HEK293 (cell line): ENCODE data around the gene COA3.

ENCODE experiments used
- CTCF ChIA-PET: fragments of 350-600 bp; formaldehyde crosslinking; extraction: SDS; loops from one replicate; lab custom pipeline; 2021; ENCODE audit warnings: antibody characterized with exemption; lab: Yijun Ruan, JAX
- POLR2A ChIA-PET: fragments of 300-600 bp; formaldehyde crosslinking; extraction: SDS; loops from one replicate; lab custom pipeline; 2020; ENCODE audit warnings: antibody characterized with exemption, inconsistent platforms; lab: Yijun Ruan, JAX
- H3K27ac ChIP-seq: fragments of 200-500 bp; sonication (Bioruptor generic); 2 replicates; pipeline ENCODE4 v1.5.1; 2014; ENCODE audit warnings: low read depth, low read length, control low read depth, inconsistent platforms; ENCODE audit errors: extremely low read depth
- H3K36me3 ChIP-seq, 2 experiments: fragments of 200-500 bp in 1 of 2; sonication (Bioruptor generic) in 1 of 2; 1 replicate in 1 of 2; 2 replicates in 1 of 2; pipeline ENCODE4 v1.5.1; 2014 to 2017; ENCODE audit warnings: inconsistent platforms in 2 of 2, low read length in 2 of 2; ENCODE audit not compliant: control insufficient read depth in 2 of 2, insufficient read depth in 1 of 2
- H3K4me1 ChIP-seq: fragments of 200-500 bp; sonication (Bioruptor generic); 2 replicates; pipeline ENCODE4 v1.5.1; 2014; ENCODE audit warnings: mild to moderate bottlenecking, low read length, inconsistent platforms; ENCODE audit not compliant: control insufficient read depth, insufficient read depth
- H3K4me3 ChIP-seq: 2 replicates; pipeline ENCODE4 v1.5.1; 2011; ENCODE audit warnings: low read depth, mild to moderate bottlenecking, control low read depth, low read length, moderate library complexity
- H3K9me3 ChIP-seq: fragments of 200-500 bp; sonication (Bioruptor generic); 2 replicates; pipeline ENCODE4 v1.5.1; 2014; ENCODE audit warnings: low read depth, low read length, inconsistent platforms; ENCODE audit not compliant: control insufficient read depth, insufficient read depth
- BCL11A ChIP-seq: fragments of 450-650 bp; formaldehyde crosslinking; IDR thresholded peaks from 2 replicates; pipeline ENCODE4 v1.5.1; 2016; ENCODE audit warnings: low read depth, missing biosample characterization, missing genetic modification characterization
- EGR2 ChIP-seq: fragments of 450-650 bp; formaldehyde crosslinking; IDR thresholded peaks from 2 replicates; pipeline ENCODE4 v1.5.1; 2016; ENCODE audit warnings: low read depth, missing biosample characterization, missing genetic modification characterization
- KLF10 ChIP-seq: fragments of 450-650 bp; IDR thresholded peaks from 2 replicates; pipeline ENCODE4 v1.5.1; 2018; ENCODE audit warnings: missing biosample characterization, mild to moderate bottlenecking, missing genetic modification characterization
- SP7 ChIP-seq: fragments of 450-650 bp; formaldehyde crosslinking; IDR thresholded peaks from 2 replicates; pipeline ENCODE4 v1.5.1; 2016; ENCODE audit warnings: missing biosample characterization, missing genetic modification characterization
- ZFP3 ChIP-seq: fragments of 450-650 bp; formaldehyde crosslinking; IDR thresholded peaks from 2 replicates; pipeline ENCODE4 v1.5.1; 2016; ENCODE audit warnings: low read depth, missing biosample characterization, missing genetic modification characterization
- ZNF146 ChIP-seq: fragments of 450-650 bp; formaldehyde crosslinking; IDR thresholded peaks from 2 replicates; pipeline ENCODE4 v1.5.1; 2016; ENCODE audit warnings: missing biosample characterization, missing genetic modification characterization
- ZNF16 ChIP-seq: fragments of 450-650 bp; formaldehyde crosslinking; IDR thresholded peaks from 2 replicates; pipeline ENCODE4 v1.5.1; 2016; ENCODE audit warnings: low read depth, missing biosample characterization, missing genetic modification characterization
- ZNF223 ChIP-seq: fragments of 450-650 bp; formaldehyde crosslinking; IDR thresholded peaks from 2 replicates; pipeline ENCODE4 v1.5.1; 2016; ENCODE audit warnings: missing biosample characterization, missing genetic modification characterization
- ZNF302 ChIP-seq: fragments of 450-650 bp; formaldehyde crosslinking; IDR thresholded peaks from 2 replicates; pipeline ENCODE4 v1.5.1; 2016; ENCODE audit warnings: missing biosample characterization, missing genetic modification characterization, low read depth
- ZNF311 ChIP-seq: fragments of 450-650 bp; formaldehyde crosslinking; IDR thresholded peaks from 2 replicates; pipeline ENCODE4 v1.5.1; 2017; ENCODE audit warnings: missing biosample characterization, missing genetic modification characterization, borderline replicate concordance
- ZNF324 ChIP-seq: fragments of 450-650 bp; formaldehyde crosslinking; IDR thresholded peaks from 2 replicates; pipeline ENCODE4 v1.5.1; 2016; ENCODE audit warnings: missing biosample characterization, missing genetic modification characterization
- ZNF354C ChIP-seq: fragments of 450-650 bp; formaldehyde crosslinking; IDR thresholded peaks from 2 replicates; pipeline ENCODE4 v1.5.1; 2016; ENCODE audit warnings: missing biosample characterization, missing genetic modification characterization, low read depth, borderline replicate concordance
- ZNF664 ChIP-seq: fragments of 450-650 bp; formaldehyde crosslinking; IDR thresholded peaks from 2 replicates; pipeline ENCODE4 v1.5.1; 2016; ENCODE audit warnings: missing biosample characterization, missing genetic modification characterization
- ZNF792 ChIP-seq: fragments of 450-650 bp; formaldehyde crosslinking; IDR thresholded peaks from 2 replicates; pipeline ENCODE4 v1.5.1; 2016; ENCODE audit warnings: missing biosample characterization, missing genetic modification characterization
- TF ChIP-seq, protein P1 (sequence below): fragments of 450-650 bp; formaldehyde crosslinking; IDR thresholded peaks from 2 replicates; pipeline ENCODE4 v1.5.1; 2016; ENCODE audit warnings: missing biosample characterization, missing genetic modification characterization
- TF ChIP-seq, protein P2 (sequence below): fragments of 450-650 bp; formaldehyde crosslinking; IDR thresholded peaks from 2 replicates; pipeline ENCODE4 v1.5.1; 2016; ENCODE audit warnings: missing biosample characterization, missing genetic modification characterization, borderline replicate concordance

Gene COA3

DNA sequence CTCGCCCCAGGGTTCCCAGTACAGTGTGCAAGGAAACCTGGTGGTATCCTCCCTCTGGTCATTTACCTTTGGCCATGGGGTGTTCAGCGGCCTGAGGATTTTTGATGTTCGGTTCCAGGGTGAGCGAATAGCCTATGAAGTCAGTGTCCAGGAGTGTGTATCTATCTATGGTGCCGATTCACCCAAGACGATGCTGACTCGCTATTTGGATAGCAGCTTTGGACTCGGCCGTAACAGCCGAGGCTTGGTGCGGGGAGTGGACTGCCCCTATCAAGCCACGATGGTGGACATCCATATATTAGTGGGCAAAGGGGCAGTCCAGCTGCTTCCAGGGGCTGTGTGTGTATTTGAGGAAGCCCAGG, 47.0 kb upstream of the COA3 start:
- CTCF ChIA-PET: interaction anchor here (0.5 to 5.4 kb wide), 7 partner anchors 42 to 828 kb away, joined by 3 to 81 read pairs (median 4); partner anchors contain the start of gene RPL27
- TF ChIP-seq ZNF223 (tag by site-specific recombination) (no peak), KLF10 (tag by site-specific recombination) (no peak), BCL11A (tag by site-specific recombination) (no peak), EGR2 (tag by site-specific recombination) (no peak), ZNF664 (tag by site-specific recombination) (no peak), ZNF324 (tag by site-specific recombination) (no peak)
- TF ChIP-seq, all 188 proteins: peak for 0
- Histone ChIP-seq H3K9me3 (no peaks in the 10 kb centered on the region), H3K27ac (no peak overlapping the region), H3K36me3 (peaks cover 13 to 56% of the 10 kb centered on the region in 2 experiments), H3K4me1 (no peaks in the 10 kb centered on the region), H3K4me3 (no peak overlapping the region)
- POLR2A ChIA-PET: interaction anchor here (0.6 to 4.7 kb wide), 5 partner anchors 12 to 304 kb away, joined by 3 to 25 read pairs (median 6); partner anchors contain the start of genes BECN1, PSME3 and RPL27

DNA sequence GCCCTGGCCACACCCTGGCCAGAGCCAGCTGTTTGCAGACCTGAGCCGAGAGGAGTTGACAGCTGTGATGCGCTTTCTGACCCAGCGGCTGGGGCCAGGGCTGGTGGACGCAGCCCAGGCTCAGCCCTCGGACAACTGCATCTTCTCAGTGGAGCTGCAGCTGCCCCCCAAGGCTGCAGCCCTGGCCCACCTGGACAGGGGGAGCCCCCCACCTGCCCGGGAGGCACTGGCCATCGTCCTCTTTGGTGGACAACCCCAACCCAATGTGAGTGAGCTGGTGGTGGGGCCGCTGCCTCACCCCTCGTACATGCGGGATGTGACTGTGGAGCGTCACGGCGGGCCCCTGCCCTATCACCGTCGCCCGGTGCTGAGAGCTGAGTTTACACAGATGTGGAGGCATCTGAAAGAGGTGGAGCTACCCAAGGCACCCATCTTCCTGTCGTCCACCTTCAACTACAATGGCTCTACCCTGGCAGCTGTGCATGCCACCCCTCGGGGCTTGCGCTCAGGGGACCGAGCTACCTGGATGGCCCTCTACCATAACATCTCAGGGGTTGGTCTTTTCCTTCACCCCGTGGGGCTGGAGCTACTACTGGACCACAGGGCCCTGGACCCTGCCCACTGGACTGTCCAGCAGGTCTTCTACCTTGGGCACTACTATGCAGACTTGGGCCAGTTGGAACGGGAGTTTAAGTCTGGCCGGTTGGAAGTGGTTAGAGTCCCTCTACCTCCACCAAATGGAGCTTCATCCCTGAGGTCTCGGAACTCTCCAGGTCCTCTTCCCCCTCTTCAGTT, 46.5 kb upstream of the COA3 start:
- H3K27ac ChIP-seq: no peak overlapping the region
- no peaks in the 10 kb centered on the region for H3K4me1 ChIP-seq
- peaks cover 18 to 60% of the 10 kb centered on the region in 2 experiments for H3K36me3 ChIP-seq
- CTCF ChIA-PET: interaction anchor here (0.5 to 5.4 kb wide), 10 partner anchors 11 to 829 kb away, joined by 3 to 81 read pairs (median 4); partner anchors contain the start of gene RPL27
- TF ChIP-seq ZNF302 (no peak), ZNF16 (tag by site-specific recombination) (no peak), ZNF311 (tag by site-specific recombination) (no peak), ZNF146 (tag by site-specific recombination) (no peak), ZNF354C (tag by site-specific recombination) (no peak), ZNF792 (no peak), ZNF324 (tag by site-specific recombination) (no peak), SP7 (no peak), ZFP3 (tag by site-specific recombination) (no peak)
- TF ChIP-seq, protein P1, sequence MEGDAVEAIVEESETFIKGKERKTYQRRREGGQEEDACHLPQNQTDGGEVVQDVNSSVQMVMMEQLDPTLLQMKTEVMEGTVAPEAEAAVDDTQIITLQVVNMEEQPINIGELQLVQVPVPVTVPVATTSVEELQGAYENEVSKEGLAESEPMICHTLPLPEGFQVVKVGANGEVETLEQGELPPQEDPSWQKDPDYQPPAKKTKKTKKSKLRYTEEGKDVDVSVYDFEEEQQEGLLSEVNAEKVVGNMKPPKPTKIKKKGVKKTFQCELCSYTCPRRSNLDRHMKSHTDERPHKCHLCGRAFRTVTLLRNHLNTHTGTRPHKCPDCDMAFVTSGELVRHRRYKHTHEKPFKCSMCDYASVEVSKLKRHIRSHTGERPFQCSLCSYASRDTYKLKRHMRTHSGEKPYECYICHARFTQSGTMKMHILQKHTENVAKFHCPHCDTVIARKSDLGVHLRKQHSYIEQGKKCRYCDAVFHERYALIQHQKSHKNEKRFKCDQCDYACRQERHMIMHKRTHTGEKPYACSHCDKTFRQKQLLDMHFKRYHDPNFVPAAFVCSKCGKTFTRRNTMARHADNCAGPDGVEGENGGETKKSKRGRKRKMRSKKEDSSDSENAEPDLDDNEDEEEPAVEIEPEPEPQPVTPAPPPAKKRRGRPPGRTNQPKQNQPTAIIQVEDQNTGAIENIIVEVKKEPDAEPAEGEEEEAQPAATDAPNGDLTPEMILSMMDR (tag by site-specific recombination): no peak
- TF ChIP-seq, protein P2, sequence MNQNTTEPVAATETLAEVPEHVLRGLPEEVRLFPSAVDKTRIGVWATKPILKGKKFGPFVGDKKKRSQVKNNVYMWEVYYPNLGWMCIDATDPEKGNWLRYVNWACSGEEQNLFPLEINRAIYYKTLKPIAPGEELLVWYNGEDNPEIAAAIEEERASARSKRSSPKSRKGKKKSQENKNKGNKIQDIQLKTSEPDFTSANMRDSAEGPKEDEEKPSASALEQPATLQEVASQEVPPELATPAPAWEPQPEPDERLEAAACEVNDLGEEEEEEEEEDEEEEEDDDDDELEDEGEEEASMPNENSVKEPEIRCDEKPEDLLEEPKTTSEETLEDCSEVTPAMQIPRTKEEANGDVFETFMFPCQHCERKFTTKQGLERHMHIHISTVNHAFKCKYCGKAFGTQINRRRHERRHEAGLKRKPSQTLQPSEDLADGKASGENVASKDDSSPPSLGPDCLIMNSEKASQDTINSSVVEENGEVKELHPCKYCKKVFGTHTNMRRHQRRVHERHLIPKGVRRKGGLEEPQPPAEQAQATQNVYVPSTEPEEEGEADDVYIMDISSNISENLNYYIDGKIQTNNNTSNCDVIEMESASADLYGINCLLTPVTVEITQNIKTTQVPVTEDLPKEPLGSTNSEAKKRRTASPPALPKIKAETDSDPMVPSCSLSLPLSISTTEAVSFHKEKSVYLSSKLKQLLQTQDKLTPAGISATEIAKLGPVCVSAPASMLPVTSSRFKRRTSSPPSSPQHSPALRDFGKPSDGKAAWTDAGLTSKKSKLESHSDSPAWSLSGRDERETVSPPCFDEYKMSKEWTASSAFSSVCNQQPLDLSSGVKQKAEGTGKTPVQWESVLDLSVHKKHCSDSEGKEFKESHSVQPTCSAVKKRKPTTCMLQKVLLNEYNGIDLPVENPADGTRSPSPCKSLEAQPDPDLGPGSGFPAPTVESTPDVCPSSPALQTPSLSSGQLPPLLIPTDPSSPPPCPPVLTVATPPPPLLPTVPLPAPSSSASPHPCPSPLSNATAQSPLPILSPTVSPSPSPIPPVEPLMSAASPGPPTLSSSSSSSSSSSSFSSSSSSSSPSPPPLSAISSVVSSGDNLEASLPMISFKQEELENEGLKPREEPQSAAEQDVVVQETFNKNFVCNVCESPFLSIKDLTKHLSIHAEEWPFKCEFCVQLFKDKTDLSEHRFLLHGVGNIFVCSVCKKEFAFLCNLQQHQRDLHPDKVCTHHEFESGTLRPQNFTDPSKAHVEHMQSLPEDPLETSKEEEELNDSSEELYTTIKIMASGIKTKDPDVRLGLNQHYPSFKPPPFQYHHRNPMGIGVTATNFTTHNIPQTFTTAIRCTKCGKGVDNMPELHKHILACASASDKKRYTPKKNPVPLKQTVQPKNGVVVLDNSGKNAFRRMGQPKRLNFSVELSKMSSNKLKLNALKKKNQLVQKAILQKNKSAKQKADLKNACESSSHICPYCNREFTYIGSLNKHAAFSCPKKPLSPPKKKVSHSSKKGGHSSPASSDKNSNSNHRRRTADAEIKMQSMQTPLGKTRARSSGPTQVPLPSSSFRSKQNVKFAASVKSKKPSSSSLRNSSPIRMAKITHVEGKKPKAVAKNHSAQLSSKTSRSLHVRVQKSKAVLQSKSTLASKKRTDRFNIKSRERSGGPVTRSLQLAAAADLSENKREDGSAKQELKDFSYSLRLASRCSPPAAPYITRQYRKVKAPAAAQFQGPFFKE: no peak
- no peaks in the 10 kb centered on the region for H3K9me3 ChIP-seq
- H3K4me3 ChIP-seq: no peak overlapping the region
- POLR2A ChIA-PET: interaction anchor here (0.6 to 4.7 kb wide), 7 partner anchors 11 to 303 kb away, joined by 3 to 25 read pairs (median 5); partner anchors contain the start of genes BECN1, PSME3 and RPL27
